ENCODE data around the gene PAX9.

DNA sequence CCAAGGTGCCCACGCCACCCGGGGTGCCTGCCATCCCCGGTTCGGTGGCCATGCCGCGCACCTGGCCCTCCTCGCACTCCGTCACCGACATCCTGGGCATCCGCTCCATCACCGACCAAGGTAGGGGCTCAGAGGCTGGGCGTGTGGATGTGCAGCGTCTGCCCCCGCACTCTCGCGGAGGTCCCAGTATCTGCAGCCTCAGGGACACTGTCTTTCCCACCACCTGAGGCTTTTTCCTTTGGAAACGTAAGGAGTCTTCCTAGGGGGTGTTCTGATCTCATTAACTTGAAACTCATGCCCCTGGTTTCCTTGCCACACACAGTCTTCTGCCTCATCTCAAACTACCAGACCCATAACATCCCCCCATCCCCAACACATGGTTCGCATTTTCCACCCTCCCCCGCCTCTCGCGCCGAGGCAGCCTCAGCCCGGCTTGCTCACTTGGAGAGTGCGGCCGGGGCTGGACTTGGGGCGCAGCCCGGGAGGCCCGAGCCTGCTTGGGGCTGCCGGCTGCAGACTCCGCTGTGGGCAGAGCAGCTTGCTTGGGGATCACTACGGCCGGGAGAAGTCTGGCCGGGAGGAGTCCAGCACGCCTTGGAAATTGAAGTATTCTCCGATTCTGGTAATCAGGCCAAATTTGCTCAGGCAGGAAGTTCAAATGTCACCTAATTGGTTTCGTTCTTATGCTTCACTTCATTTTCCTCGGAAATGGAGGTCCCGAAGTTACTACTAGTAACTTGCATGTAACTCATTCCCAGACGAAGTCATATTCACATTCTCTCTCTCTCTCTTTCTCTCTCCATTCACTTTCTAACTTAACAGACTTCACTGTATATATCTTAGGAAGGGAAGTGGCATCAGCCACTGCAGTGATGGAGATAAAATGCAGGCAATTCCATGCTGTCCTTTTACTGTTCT is 2.0 kb downstream of the PAX9 start:
- TF ChIP-seq POLR2AphosphoS5 (IDR thresholded peaks at IDR 0.05) (no peak), POLR2A (IDR thresholded peaks at IDR 0.05) (no peak)

Measured in breast epithelium (tissue), 3 donors.